ENCODE results near the gene ITGB5. TPM values are rescaled to one million over a fixed set of nuclear protein-coding genes. Genes with fewer than 3 reads are reported as not detected.
A peak's percentile ranks its signal among the peaks of the same experiment; 100 is the strongest.

Gene ITGB5
- total RNA-seq, 2 donors from 2014 or later = 262 to 329 TPM

- Mint-ChIP-seq H3K9me3 (no peaks in the 10 kb centered on the region), H3K4me3 (peak within 1 kb of the TSS; percentile 100), H3K27ac (peak within 1 kb of the TSS; percentile 100), H3K4me1 (peaks cover 13% of the 10 kb centered on the region), H3K27me3 (ENCODE audit: insufficient read depth) (peaks cover 17% of the 10 kb centered on the region), H3K36me3 (ENCODE audit: low read depth) (peaks cover 5% of the 10 kb centered on the region)
- DNase-seq = peak; percentile 95
- peak within 1 kb of the TSS; percentile 88 for H3K9ac ChIP-seq (ENCODE audit: extremely low read depth, low read length, poor library complexity, severe bottlenecking)
- WGBS, 2 experiments (ENCODE audit: insufficient coverage in 1 of 2, insufficient read length in 1 of 2) = 1 to 5% methylated on average over 14 to 44 of the region's 44 CpGs
- H3K27ac ChIP-seq (ENCODE audit: low read depth, low read length) = peak within 1 kb of the TSS; percentile 81
- H3K9me3 ChIP-seq (ENCODE audit: control insufficient read depth, low read length) = no peaks in the 10 kb centered on the region
- peaks cover 43% of the 10 kb centered on the region for H3K27me3 ChIP-seq (ENCODE audit: control insufficient read depth, insufficient read depth, low read length, poor library complexity, severe bottlenecking)
- H3K36me3 ChIP-seq (ENCODE audit: control insufficient read depth, insufficient read depth, low read length) = peaks cover 24% of the 10 kb centered on the region
- peak within 1 kb of the TSS; percentile 98 for H3K4me3 ChIP-seq (ENCODE audit: low read length)
- no peak for TF ChIP-seq CTCF (conservative IDR thresholded peaks at IDR 0.05)
- no peaks in the 10 kb centered on the region for H3K4me1 ChIP-seq (ENCODE audit: control insufficient read depth, insufficient read depth, low read length)
Observed at GRCh38 chr3:124730129-124730940, 156.8 kb downstream of the ITGB5 start, which contains the start of gene UMPS. UMPS (plus strand) TSS chr3:124730452; CDS start chr3:124730472, 20 bp downstream.

DNA sequence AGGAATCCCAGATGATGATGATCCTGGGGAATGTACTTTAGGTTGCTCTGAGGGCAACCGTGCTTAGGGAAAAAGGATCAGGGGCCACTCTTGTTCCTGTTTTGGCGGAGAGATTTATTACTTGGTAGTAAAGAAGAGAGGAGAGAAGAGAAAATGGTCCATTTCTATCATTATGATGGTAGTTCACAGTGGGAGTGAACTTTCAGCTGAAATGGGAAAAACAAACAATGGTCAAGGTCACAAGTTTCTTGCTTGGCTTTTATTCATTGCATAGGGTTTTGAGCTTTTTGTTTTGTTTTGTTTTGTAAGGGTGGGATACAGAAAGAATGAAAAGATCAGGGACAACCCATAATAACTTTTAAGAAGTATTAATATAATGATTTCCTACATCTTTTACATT lies 164.6 kb downstream of the ITGB5 start:
- Mint-ChIP-seq H3K9me3 (no peaks in the 10 kb centered on the region), H3K27ac (no peak overlapping the region), H3K4me3 (no peak overlapping the region), H3K27me3 (ENCODE audit: insufficient read depth) (peaks cover 14% of the 10 kb centered on the region), H3K36me3 (ENCODE audit: low read depth) (no peaks in the 10 kb centered on the region), H3K4me1 (no peaks in the 10 kb centered on the region)
- DNase-seq = no peak
- Histone ChIP-seq H3K4me3 (ENCODE audit: low read length) (no peak overlapping the region), H3K4me1 (ENCODE audit: control insufficient read depth, insufficient read depth, low read length) (no peaks in the 10 kb centered on the region), H3K27ac (ENCODE audit: low read depth, low read length) (no peak overlapping the region), H3K9ac (ENCODE audit: extremely low read depth, low read length, poor library complexity, severe bottlenecking) (no peak overlapping the region), H3K36me3 (ENCODE audit: control insufficient read depth, insufficient read depth, low read length) (no peaks in the 10 kb centered on the region), H3K27me3 (ENCODE audit: control insufficient read depth, insufficient read depth, low read length, poor library complexity, severe bottlenecking) (peaks cover 41% of the 10 kb centered on the region), H3K9me3 (ENCODE audit: control insufficient read depth, low read length) (no peaks in the 10 kb centered on the region)
- TF ChIP-seq CTCF (conservative IDR thresholded peaks at IDR 0.05) = no peak
- 84 to 96% methylated on average over 2 of the region's 2 CpGs for WGBS, 2 experiments (ENCODE audit: insufficient coverage in 1 of 2, insufficient read length in 1 of 2)

DNA sequence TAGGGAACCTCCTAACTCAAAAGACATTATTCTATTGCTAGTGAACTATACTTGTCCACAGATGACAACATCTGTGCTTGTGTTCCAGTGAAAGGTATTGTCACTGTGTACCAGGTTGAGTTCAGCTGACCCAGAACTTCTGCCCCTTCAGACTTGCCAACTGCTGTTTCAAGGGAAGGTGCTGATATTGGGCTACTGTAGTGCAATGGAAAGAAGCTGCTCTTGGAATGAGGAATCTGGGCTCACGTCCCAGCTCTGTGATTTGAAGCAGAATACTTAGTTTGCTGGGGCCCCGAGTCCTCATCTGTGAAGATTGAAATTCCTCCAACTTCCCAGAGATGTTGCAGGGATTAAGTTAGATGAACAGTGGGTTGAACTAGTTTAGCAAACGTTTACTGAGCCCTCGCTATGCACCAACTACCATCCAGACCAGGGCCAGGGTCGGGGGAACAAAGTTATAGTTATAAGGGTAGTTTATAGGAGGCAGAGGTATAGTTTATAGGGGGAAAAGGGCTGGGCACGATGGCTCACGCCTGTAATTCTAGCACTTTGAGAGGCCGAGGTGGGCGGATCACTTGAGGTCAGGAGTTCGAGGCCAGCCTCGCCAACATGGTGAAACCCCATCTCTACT lies 172.8 kb downstream of the ITGB5 start:
- Histone ChIP-seq H3K4me3 (ENCODE audit: low read length) (no peak overlapping the region), H3K27ac (ENCODE audit: low read depth, low read length) (no peak overlapping the region), H3K27me3 (ENCODE audit: control insufficient read depth, insufficient read depth, low read length, poor library complexity, severe bottlenecking) (no peaks in the 10 kb centered on the region), H3K4me1 (ENCODE audit: control insufficient read depth, insufficient read depth, low read length) (no peaks in the 10 kb centered on the region), H3K36me3 (ENCODE audit: control insufficient read depth, insufficient read depth, low read length) (no peaks in the 10 kb centered on the region), H3K9me3 (ENCODE audit: control insufficient read depth, low read length) (no peaks in the 10 kb centered on the region), H3K9ac (ENCODE audit: extremely low read depth, low read length, poor library complexity, severe bottlenecking) (no peak overlapping the region)
- H3K27me3 Mint-ChIP-seq (ENCODE audit: insufficient read depth) = peaks cover 9% of the 10 kb centered on the region
- no peak for TF ChIP-seq CTCF (conservative IDR thresholded peaks at IDR 0.05)
- H3K4me1 Mint-ChIP-seq = peaks cover 11% of the 10 kb centered on the region
- H3K36me3 Mint-ChIP-seq (ENCODE audit: low read depth) = no peaks in the 10 kb centered on the region
- no peak for DNase-seq
- no peak overlapping the region for H3K27ac Mint-ChIP-seq
- H3K4me3 Mint-ChIP-seq = no peak overlapping the region
- H3K9me3 Mint-ChIP-seq = no peaks in the 10 kb centered on the region
- 94 to 95% methylated on average over 4 to 11 of the region's 11 CpGs for WGBS, 2 experiments (ENCODE audit: insufficient coverage in 1 of 2, insufficient read length in 1 of 2)

Small RNAs within 50 kb of the gene (microRNA-seq; reads per million reads assigned to microRNA genes)
- gene MIR544B (ENCODE audit: borderline microRNAs expressed) = not detected

Other genes with a start within 250 kb of the ITGB5 start
- 10 to 100 TPM; 53.9 to 60.8 TPM for gene UMPS, start 156.9 kb downstream of the ITGB5 start, total RNA-seq
- under 1 TPM in 1 of 2 donors, not detected in 1; 0.15 TPM for gene MUC13, start 47.4 kb upstream of the ITGB5 start, total RNA-seq
- gene HEG1, start 168.6 kb upstream of the ITGB5 start, total RNA-seq = 10 to 100 TPM; 25.5 to 27.0 TPM

Measured in endodermal cell (in vitro differentiated cells).